Left renal pelvis (tissue), 4 donors: Measurements from ENCODE around the gene LRRC9. TPM values are rescaled to one million over a fixed set of nuclear protein-coding genes. Genes with fewer than 3 reads are reported as not detected.

Experiments used
- DNase-seq, 4 donors: peaks; one replicate each; pipeline ENCODE4 v3.0.0-alpha.2; 2013; ENCODE audit warnings: low read depth in 4 of 4, low spot score in 3 of 4
- polyA plus RNA-seq, 4 donors: library from polyadenylated mRNA; unstranded; fragments of 120-200 nt; gene quantifications; one replicate each; pipeline ENCODE4 v1.2.1, GENCODE V29; 2013; ENCODE audit not compliant: insufficient read length in 4 of 4

LRRC9 gene
- polyA plus RNA-seq, 4 donors, result 0.14 to 3.3 (median 2.3) TPM

DNA sequence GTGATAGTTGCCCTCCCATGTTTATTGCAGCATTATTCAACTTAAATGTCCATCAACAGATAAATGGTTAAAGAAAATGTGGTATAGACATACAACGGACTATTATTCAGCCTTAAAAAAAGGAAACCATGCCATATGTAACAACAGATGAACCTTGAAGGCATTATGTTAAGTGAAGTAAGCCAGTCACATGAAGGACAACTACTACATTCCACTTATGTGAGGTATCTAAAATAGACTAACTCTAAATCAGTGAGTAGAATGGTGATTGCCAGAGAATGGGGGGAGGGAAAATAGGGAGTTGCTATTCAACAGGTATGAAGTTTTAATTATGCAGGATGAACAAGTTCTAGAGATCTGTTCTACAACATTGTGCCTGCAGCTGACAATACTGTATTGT is 181.8 kb downstream of the LRRC9 start:
- DNase-seq, result no peak

DNA sequence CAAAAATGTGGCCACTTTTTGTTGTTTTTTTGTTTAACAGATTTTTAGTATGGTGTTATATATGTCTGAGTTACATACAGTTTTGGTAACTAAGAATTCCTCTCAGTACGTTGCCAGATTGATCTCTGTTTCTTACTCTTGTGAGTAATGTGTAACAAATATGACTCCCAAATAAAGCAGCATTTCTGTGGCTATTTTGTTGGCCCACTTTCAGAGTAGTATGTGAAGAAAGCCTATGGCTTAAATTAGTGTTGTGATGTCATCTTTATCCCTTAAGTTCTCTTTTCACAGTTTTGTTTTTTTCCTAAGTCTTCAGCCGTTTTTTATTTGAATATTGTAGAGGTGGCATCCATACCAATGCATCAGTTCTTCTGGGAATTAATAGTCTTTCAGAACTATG is 182.4 kb downstream of the LRRC9 start:
- no peak for DNase-seq

GRCh38 chr14:60106339-60106738 is 186.4 kb downstream of the LRRC9 start:
- no peak for DNase-seq

DNA sequence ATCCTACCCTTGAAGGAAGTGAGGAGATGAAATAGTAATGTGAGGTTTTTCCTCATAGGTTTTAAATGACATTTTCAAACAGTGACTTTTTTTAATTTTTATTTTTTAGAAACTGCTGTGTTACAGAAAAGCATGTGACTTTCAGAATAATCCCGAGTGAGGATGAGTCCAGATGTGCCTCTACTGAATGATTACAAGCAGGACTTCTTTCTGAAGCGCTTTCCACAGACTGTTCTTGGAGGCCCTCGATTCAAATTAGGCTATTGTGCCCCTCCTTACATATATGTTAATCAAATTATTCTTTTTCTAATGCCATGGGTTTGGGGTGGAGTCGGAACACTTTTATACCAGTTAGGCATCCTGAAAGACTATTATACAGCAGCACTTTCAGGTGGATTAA is 187.5 kb downstream of the LRRC9 start:
- no peak for DNase-seq

DNA sequence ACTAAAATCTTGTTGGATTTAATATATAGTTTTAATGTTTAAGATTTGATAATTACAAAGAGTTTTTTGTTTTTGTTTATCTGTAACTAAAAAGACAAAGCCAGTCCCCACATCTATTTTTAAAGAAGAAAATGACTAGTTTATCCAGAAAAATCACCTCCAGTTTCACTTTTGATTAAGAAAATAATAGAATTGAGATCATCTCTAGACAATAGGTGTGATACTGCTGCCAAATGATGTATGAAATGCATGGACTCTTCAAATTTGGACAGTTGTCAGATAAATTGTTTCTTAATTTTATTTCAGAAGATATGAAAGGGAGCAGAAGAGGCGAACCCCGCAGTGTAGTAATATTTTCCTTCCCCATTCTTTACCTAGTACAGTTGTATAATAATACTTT is 191.8 kb downstream of the LRRC9 start:
- no peak for DNase-seq

Other genes with a start within 250 kb of the LRRC9 start
- 10 to 100 TPM in 1 of 4 donors, 1 to 10 TPM in 3; 3.3 to 16.9 (median 5.5) TPM for gene RTN1, start 49.4 kb upstream of the LRRC9 start, polyA plus RNA-seq
- gene PCNX4, start 171.8 kb downstream of the LRRC9 start, polyA plus RNA-seq, result 100 to 1,000 TPM in 2 of 4 donors, 10 to 100 TPM in 2; 81.6 to 104 (median 95.0) TPM
- 10 to 100 TPM; 55.7 to 86.5 (median 83.5) TPM for gene DHRS7, start 245.3 kb downstream of the LRRC9 start, polyA plus RNA-seq